Fibroblast of lung (primary cell): ENCODE results near the gene HTT. TPM values are rescaled to one million over a fixed set of nuclear protein-coding genes. Genes with fewer than 3 reads are reported as not detected.

ENCODE experiments used
- DNase-seq, 2 donors: peaks; one replicate each; pipeline versions ENCODE4 v3.0.0 to v3.0.0-alpha.2; 2010; ENCODE audit warnings: low read depth in 2 of 2
- H2AFZ ChIP-seq: 2 replicates; pipeline ENCODE4 v1.5.1; 2012; ENCODE audit warnings: low read length, control low read depth, inconsistent platforms
- H3K27ac ChIP-seq: 2 replicates; pipeline ENCODE4 v1.5.1; 2011; ENCODE audit warnings: low read length, control low read depth; ENCODE audit not compliant: insufficient read depth
- H3K27me3 ChIP-seq: 2 replicates; pipeline ENCODE4 v1.5.1; 2011; ENCODE audit warnings: mild to moderate bottlenecking, low read length; ENCODE audit not compliant: control insufficient read depth, insufficient read depth
- H3K36me3 ChIP-seq: 2 replicates; pipeline ENCODE4 v1.5.1; 2011; ENCODE audit warnings: low read length; ENCODE audit not compliant: control insufficient read depth, insufficient read depth
- H3K4me1 ChIP-seq: 2 replicates; pipeline ENCODE4 v1.5.1; 2011; ENCODE audit warnings: low read length; ENCODE audit not compliant: control insufficient read depth, insufficient read depth; ENCODE audit errors: extremely low read depth
- H3K4me2 ChIP-seq: 2 replicates; pipeline ENCODE4 v1.5.1; 2011; ENCODE audit warnings: low read length, control low read depth; ENCODE audit not compliant: insufficient read depth; ENCODE audit errors: extremely low read depth
- H3K4me3 ChIP-seq, 4 experiments: fragments of 200-600 bp in 1 of 4; sonication (generic) in 1 of 4; replicated peaks in 1 of 4; 2 replicates each; pipeline ENCODE4 v1.5.1; 2011 to 2016; ENCODE audit warnings: low read length in 4 of 4, low read depth in 3 of 4, mild to moderate bottlenecking in 3 of 4, control low read depth in 2 of 4, inconsistent platforms in 1 of 4, mixed read lengths in 1 of 4; ENCODE audit not compliant: insufficient read depth in 1 of 4; ENCODE audit errors: control extremely low read depth in 1 of 4
- H3K79me2 ChIP-seq: 2 replicates; pipeline ENCODE4 v1.5.1; 2012; ENCODE audit warnings: mild to moderate bottlenecking, low read length, inconsistent platforms; ENCODE audit not compliant: control insufficient read depth, insufficient read depth
- H3K9ac ChIP-seq: 2 replicates; pipeline ENCODE4 v1.5.1; 2011; ENCODE audit warnings: mild to moderate bottlenecking, low read length, control low read depth; ENCODE audit not compliant: insufficient read depth
- H3K9me3 ChIP-seq: 2 replicates; pipeline ENCODE4 v1.5.1; 2012; ENCODE audit warnings: low read depth, low read length; ENCODE audit not compliant: control insufficient read depth, insufficient read depth
- H4K20me1 ChIP-seq: 2 replicates; pipeline ENCODE4 v1.5.1; 2011; ENCODE audit warnings: low read length; ENCODE audit not compliant: control insufficient read depth, insufficient read depth; ENCODE audit errors: extremely low read depth
- EZH2 ChIP-seq: IDR thresholded peaks from 2 replicates; pipeline ENCODE4 v1.5.1; 2012; ENCODE audit warnings: low read length, control low read depth, mild to moderate bottlenecking; ENCODE audit errors: missing control alignments
- polyA plus RNA-seq, 2 donors: library from polyadenylated mRNA; depleted of rRNA in 1 of 2; stranded (reverse) in 1 of 2; unstranded in 1 of 2; fragments of >200 nt; gene quantifications; 2 replicates each; pipeline ENCODE4 v1.2.1, GENCODE V29; 2011 to 2012; ENCODE audit warnings: missing spikeins in 1 of 2
- total RNA-seq: library from RNA; depleted of rRNA; stranded (reverse); fragments of >200 nt; gene quantifications from 2 replicates; pipeline ENCODE4 v1.2.1, GENCODE V29; 2014
- TF ChIP-seq, protein P1 (sequence below), 2 donors: IDR thresholded peaks in 1 of 2; conservative IDR thresholded peaks in 1 of 2; 1 replicate in 1 of 2; 2 replicates in 1 of 2; pipeline ENCODE4 v1.5.1; 2011 to 2012; ENCODE audit warnings: low read length in 2 of 2, control low read depth in 1 of 2, inconsistent platforms in 1 of 2, low read depth in 1 of 2, mild to moderate bottlenecking in 1 of 2

HTT gene
- total and polyA plus RNA-seq, 2 donors (not counting 1 experiment from before 2014, with no cell fraction given): 13.2 to 41.8 TPM

- H3K27ac ChIP-seq: no peak overlapping the region
- TF ChIP-seq EZH2: no peak
- TF ChIP-seq, protein P1, sequence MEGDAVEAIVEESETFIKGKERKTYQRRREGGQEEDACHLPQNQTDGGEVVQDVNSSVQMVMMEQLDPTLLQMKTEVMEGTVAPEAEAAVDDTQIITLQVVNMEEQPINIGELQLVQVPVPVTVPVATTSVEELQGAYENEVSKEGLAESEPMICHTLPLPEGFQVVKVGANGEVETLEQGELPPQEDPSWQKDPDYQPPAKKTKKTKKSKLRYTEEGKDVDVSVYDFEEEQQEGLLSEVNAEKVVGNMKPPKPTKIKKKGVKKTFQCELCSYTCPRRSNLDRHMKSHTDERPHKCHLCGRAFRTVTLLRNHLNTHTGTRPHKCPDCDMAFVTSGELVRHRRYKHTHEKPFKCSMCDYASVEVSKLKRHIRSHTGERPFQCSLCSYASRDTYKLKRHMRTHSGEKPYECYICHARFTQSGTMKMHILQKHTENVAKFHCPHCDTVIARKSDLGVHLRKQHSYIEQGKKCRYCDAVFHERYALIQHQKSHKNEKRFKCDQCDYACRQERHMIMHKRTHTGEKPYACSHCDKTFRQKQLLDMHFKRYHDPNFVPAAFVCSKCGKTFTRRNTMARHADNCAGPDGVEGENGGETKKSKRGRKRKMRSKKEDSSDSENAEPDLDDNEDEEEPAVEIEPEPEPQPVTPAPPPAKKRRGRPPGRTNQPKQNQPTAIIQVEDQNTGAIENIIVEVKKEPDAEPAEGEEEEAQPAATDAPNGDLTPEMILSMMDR (conservative IDR thresholded peaks at IDR 0.05 in 1 of 2, IDR thresholded peaks at IDR 0.05 in 1 of 2; ENCODE audit: low read depth in 1 of 2, low read length in 2 of 2): no peak
Measured at GRCh38 chr4:3245676-3246075, 171.2 kb downstream of the HTT start.

DNA sequence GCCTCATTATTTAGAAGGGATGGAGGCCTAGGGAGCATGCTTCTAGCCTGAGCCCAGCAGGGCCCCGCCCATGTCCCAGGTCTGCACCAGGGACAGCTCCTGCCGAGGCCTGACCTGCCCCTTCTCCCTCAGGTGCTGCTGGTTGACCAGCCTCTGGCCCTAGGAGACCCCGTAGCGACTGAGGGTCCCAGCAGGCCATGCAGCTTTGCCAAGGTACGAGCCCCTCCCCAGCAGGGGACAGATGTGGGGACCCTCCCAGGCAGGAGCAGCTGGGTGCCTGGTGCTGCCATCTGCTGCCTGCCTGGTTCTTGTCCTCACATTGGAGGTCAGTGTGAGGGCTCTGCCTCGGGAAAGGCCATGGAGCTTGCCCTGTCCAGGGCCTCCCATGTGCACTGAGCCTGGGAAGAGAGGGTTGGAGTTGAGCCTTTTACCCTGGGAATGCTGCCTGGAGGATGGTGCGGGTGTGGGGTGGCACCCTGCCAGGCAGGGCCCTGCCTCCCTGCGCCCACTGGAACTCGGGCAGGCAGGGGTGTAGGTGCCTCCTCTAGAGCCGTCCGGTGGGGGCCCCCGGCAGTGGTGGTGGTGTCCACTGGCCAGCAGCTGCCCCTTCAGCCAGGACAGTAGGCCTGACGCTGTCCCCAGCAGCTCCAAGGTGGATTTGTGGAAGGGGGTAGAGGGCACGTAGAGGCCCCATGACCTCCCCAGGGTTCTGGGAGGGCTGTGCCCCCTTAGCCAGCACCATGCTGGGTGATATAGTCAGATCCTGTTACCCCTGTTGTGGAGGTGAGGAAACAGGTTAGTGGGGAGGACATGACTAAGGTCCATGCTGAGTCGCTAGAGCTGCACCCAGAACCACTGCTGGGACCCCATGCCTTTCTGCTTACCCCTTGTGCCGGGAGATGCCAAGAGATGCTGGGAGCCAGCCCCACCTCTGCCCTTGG, 172.2 kb downstream of the HTT start:
- Histone ChIP-seq H2AFZ (no peak overlapping the region), H3K27ac (no peak overlapping the region), H3K36me3 (peaks cover 3% of the 10 kb centered on the region), H3K4me1 (no peaks in the 10 kb centered on the region), H3K9me3 (no peaks in the 10 kb centered on the region), H3K27me3 (no peaks in the 10 kb centered on the region), H3K79me2 (no peaks in the 10 kb centered on the region), H4K20me1 (no peaks in the 10 kb centered on the region), H3K4me2 (no peak overlapping the region), H3K9ac (no peak overlapping the region), H3K4me3 (no peak overlapping the region)
- TF ChIP-seq, protein P1 (conservative IDR thresholded peaks at IDR 0.05 in 1 of 2, IDR thresholded peaks at IDR 0.05 in 1 of 2; ENCODE audit: low read depth in 1 of 2, low read length in 2 of 2): peak in 1 of 2 donors; percentile 8
- no peak for TF ChIP-seq EZH2
- no peak for DNase-seq

More at GRCh38 chr4:3245676-3246075, 171.2 kb downstream of the HTT start:
- Histone ChIP-seq H3K27me3 (no peaks in the 10 kb centered on the region), H3K4me2 (no peak overlapping the region), H3K9ac (no peak overlapping the region), H3K9me3 (no peaks in the 10 kb centered on the region), H3K4me1 (peaks cover 2% of the 10 kb centered on the region), H2AFZ (no peak overlapping the region), H3K4me3 (no peak overlapping the region), H3K79me2 (no peaks in the 10 kb centered on the region), H4K20me1 (no peaks in the 10 kb centered on the region), H3K36me3 (peaks cover 5% of the 10 kb centered on the region)
- no peak for DNase-seq

DNA sequence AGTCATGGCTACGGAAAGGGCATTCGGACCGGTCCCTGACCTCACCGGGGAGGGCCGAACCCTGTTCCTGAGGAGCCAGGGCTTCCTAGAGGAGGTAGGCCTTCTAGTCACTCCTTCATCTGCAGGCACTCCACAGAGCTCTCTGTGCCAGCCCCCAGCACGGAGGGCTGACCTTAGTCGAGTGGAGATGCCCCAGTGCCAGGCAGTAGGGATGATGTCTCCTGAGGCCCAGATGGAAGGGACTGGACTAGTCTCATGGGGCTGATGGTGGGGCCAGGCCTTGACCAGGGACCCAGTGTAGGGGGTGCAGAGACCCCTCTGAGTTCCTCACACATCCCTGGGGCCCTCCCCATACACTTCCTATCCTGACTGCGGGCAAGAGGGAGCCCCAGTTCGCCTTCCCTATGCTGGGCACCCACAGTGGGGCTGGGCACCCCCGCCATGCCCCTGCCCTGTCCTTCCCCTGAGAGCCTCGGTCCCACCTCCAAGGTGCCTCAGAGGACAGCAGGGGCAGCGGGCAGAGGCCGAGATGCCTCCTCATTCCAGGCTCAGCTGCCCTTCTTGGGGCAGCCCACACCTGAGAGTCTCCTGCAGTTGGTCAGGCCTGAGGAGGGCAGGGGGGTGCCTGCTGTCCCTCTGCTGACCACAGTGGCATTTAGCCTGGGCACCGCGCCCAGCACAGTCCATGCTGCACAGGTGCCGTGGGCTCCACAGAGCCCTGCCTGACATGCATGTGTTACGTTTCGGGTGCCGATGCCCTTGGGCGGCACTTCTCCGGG, 173.1 kb downstream of the HTT start:
- Histone ChIP-seq H3K27ac (no peak overlapping the region), H3K27me3 (no peaks in the 10 kb centered on the region), H3K36me3 (peaks cover 2% of the 10 kb centered on the region), H4K20me1 (no peaks in the 10 kb centered on the region), H2AFZ (no peak overlapping the region), H3K9me3 (no peaks in the 10 kb centered on the region), H3K4me1 (no peaks in the 10 kb centered on the region), H3K4me3 (no peak overlapping the region), H3K79me2 (no peaks in the 10 kb centered on the region), H3K9ac (no peak overlapping the region), H3K4me2 (no peak overlapping the region)
- no peak for DNase-seq
- TF ChIP-seq, protein P1 (conservative IDR thresholded peaks at IDR 0.05 in 1 of 2, IDR thresholded peaks at IDR 0.05 in 1 of 2; ENCODE audit: low read depth in 1 of 2, low read length in 2 of 2): no peak
- no peak for TF ChIP-seq EZH2
